ENCODE results near the gene TMEM97. TPM values are rescaled to one million over a fixed set of nuclear protein-coding genes. Genes with fewer than 3 reads are reported as not detected.
"Not testable (repeated sequence)": the region's sequence is repeated elsewhere in the genome, so short reads cannot be mapped to it uniquely, and the experiment has no call there.

Gene TMEM97
- polyA plus RNA-seq (ENCODE audit: insufficient read length in 3 of 3) = 10 to 100 TPM; 52.5 to 56.9 (median 56.3) TPM

DNA sequence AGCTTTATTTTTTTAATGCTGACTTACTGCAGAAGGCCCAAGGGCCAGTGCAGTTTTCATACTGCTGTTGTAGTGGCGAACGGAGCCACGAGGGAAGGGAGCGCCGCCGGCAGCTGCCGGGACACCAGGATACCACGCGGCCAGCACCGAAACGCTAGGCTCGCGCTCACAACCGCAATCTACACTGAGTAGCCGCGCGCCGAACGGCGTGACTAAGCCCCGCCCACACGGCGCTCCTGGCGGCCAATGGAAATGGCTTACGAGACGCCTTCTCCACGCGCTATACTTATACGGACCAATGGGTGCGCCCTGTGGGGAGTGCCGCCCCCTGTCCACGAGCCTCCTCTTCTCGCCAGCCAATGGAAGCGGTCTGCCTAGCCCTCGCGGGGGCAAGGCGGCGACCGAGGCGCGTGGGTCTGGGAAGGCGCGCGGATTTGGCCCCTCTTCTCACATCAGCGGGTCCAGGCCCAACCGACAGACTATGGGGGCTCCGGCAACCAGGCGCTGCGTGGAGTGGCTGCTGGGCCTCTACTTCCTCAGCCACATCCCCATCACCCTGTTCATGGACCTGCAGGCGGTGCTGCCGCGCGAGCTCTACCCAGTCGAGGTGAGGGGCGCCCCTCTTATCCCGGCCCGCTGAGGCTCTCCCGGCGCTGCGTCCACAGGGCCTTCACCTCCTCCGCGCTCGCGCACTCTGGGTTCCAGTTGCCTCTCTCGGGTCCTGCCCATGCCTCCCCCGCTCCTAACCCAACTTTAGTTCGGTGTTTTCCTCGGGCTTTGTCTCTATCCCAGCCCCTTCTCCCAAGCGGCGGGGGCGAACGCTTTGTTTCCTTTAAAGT lies at the start of gene TMEM97:
Gene TMEM97, plus strand, starts transcription at position 442 of the 839 bp plus-strand sequence. Its CDS starts 40 bp downstream, at position 482.
- DNase-seq (ENCODE audit: low read depth in 3 of 3, low spot score in 2 of 3) = peak; percentile 81 to 91 (median 87)

- DNase-seq (ENCODE audit: low read depth in 3 of 3, low spot score in 2 of 3) = no peak
Observed at GRCh38 chr17:28270055-28270454, 48.9 kb upstream of the TMEM97 start.

GRCh38 chr17:28270926-28271325 lies 48.1 kb upstream of the TMEM97 start:
- no peak for DNase-seq (ENCODE audit: low read depth in 3 of 3, low spot score in 2 of 3)

- DNase-seq (ENCODE audit: low read depth in 3 of 3, low spot score in 2 of 3) = no peak
Observed at GRCh38 chr17:28271431-28271830, 47.6 kb upstream of the TMEM97 start.

DNA sequence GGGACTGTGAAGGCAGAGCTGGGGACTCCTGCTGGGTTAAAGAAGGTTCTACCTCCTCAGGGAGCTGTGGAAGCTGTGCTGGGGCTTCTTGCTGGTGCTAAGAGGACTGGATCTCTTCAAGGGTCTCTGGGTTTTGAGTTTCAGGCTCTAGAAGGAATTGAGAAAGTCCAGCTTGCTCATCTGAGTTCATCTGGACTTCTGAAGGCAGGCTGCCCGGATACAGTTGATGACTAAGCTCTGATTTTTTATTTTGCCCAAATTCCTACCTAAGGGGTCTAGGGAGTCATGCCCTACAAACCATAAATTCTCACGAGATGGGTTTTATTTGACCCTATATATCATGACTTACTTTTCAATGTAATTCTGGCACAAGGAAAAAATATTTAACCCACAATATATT lies 46.8 kb upstream of the TMEM97 start:
- DNase-seq (ENCODE audit: low read depth in 3 of 3, low spot score in 2 of 3) = no peak

DNA sequence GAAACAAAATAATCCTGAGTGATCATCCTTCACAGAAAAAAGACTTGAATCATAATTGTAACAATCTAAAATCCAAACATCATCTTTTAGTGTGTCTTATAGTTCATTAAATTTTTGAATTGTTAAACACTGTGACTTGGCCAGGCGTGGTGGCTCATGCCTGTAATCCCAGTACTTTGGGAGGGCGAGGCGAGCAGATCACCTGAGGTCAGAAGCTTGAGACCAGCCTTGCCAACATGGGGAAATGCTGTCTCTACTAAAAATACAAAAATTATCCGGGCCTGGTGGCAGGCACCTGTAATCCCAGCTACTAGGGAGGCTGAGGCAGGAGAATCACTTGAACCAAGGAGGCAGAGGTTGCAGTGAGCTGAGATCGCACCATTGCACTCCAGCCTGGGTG lies 45.7 kb upstream of the TMEM97 start:
- not testable (repeated sequence) for DNase-seq (ENCODE audit: low read depth in 3 of 3, low spot score in 2 of 3)

DNA sequence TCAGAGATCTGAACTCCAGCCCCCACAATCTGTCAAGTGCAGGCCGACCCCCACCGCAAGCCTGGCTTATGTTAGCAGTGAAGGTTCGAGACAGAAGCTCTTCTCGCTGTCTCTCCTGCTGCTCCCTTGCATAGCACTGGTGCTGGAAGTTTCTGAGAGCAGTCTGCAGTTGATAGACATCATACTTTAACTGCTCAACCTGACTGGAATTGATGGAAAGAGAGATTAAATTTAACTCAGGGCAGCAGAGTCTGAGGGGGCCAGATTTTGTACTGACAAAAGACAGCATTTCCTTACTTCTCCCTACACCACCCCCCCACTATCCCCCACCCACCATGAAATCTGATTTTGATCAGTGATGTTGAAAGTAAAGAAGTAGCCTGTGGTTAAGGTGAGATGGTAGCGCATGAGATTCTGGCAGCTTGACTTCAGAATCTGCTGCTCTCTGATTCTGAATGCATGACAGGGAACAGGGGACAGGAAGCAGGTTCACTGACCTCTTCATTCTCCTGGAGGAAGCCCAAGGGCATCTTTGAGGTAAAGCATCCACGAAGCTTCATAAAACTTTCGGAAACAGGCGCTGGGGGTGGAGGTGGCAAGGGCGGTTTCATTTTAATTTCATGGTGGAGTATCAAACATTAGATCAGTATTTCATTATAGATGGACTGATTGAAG lies 44.3 kb upstream of the TMEM97 start:
- no peak for DNase-seq (ENCODE audit: low read depth in 3 of 3, low spot score in 2 of 3)

DNA sequence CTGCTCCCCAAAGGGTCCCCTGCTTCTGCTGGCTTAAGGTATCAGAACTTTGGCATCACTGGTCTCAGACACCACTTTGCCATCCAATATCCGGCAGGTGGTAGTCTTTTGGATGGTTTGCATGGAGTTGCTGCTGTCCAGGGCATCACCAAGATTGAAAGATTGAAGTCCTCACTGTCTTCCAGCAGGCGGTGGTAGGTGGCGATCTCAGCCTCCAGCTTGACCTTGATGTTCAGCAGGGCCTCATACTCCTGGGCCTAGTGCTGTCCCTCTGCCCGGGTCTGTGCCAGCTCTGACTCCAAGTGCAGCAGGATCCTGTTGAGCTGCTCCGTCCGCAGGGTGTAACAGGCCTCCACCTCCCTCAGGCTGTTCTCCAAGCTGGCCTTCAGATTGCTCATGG lies 43.0 kb upstream of the TMEM97 start:
- no peak for DNase-seq (ENCODE audit: low read depth in 3 of 3, low spot score in 2 of 3)

- DNase-seq (ENCODE audit: low read depth in 3 of 3, low spot score in 2 of 3) = no peak
Observed at GRCh38 chr17:28279411-28279810, 39.6 kb upstream of the TMEM97 start.

DNA sequence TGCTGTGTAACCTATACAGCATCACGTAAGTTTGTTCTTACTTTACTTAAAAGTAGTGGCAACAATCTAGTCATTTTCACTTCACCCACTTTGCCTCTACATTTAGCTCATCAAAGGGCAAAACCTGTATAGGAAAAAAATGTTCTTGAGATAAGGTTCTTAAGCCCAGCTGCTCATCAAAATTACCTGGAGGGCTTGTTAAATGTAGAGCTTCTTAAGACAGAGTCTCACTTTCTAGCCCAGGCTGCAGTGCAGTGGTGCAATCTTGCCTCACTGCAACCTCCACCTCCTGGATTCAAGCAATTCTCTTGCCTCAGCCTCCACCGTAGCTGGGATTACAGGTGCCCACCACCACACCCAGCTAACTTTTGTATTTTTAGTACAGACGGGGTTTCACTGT lies 38.2 kb upstream of the TMEM97 start:
- no peak for DNase-seq (ENCODE audit: low read depth in 3 of 3, low spot score in 2 of 3)

DNA sequence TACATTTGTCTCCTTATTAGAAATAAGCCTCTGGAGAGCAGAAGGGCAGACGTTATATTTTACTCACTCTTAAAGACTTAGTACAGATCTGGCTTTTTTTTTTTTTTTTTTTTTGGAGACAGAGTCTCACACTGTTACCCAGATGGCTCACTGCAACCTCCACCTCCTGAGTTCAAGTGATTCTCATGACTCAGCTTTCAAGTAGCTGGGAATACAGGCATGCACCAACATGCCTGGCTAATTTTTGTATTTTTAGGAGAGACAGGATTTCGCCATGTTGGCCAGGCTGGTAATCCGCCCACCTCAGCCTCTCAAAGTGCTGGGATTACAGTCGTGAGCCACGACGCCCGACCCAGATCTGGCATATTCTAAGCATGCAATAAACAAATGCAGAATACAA lies 36.4 kb upstream of the TMEM97 start:
- DNase-seq (ENCODE audit: low read depth in 3 of 3, low spot score in 2 of 3) = no peak

- DNase-seq (ENCODE audit: low read depth in 3 of 3, low spot score in 2 of 3) = no peak
Observed at GRCh38 chr17:28285965-28286364, 33.0 kb upstream of the TMEM97 start.

DNA sequence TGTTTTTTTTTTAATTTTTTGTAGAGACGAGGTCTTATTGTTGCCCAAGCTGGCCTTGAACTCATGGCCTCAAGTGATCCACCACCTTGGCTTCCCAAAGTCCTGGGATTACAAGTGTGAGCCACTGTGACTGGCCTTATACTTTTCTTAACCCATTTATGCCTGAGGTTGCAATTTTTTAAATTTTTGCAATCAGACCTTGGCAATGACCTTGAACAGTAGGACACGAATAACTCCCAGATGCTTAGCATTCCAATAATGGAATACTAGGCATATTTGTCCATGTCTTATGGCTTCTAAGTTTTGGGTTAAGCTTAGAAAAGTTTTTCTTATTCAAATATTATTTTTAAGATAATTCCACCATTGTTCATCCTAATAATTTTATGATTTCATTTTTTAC lies 28.3 kb upstream of the TMEM97 start:
- DNase-seq (ENCODE audit: low read depth in 3 of 3, low spot score in 2 of 3) = no peak

DNA sequence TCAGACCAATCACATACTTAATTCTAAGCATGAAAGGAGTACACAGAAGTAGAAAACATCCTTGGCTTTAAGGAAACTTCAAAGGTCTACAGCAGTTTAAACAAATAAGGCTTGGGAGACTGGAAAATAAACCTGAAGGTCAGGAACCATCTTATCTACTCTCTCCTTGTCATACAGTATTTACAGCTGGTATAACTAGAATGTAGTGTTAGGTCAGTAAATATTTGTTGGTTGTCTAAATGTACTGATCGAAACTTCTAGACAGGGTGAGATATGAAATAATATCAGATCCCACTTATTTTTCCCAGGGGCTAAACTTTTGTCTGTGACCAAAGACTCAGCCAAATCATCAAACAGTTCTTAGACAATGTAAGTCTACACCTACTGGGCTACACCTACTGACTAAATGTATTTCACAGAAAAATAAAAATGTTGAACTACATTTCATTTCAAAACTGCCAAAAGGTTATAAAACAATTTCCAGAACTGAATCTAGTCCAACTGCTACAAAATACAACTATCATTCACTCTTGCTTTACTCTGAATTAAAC lies 27.1 kb upstream of the TMEM97 start:
- DNase-seq (ENCODE audit: low read depth in 3 of 3, low spot score in 2 of 3) = no peak

DNA sequence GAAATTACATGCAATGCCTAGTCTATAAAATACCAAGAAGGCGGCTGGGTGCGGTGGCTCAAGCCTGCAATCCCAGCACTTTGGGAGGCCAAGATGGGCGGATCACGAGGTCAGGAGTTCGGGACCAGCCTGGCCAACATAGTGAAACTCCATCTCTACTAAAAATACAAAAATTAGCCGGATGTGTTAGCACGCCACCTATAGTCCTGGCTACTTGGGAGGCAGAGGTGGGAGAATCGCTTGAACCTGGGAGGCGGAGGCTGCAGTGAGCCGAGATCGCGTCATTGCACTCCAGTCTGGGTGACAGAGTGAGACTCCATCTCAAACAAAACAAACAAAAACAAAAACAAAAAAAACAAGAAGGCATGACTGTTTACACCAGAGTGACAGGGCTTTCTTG lies 26.1 kb upstream of the TMEM97 start:
- DNase-seq (ENCODE audit: low read depth in 3 of 3, low spot score in 2 of 3) = not testable (repeated sequence)

GRCh38 chr17:28293994-28294393 lies 25.0 kb upstream of the TMEM97 start:
- no peak for DNase-seq (ENCODE audit: low read depth in 3 of 3, low spot score in 2 of 3)

DNA sequence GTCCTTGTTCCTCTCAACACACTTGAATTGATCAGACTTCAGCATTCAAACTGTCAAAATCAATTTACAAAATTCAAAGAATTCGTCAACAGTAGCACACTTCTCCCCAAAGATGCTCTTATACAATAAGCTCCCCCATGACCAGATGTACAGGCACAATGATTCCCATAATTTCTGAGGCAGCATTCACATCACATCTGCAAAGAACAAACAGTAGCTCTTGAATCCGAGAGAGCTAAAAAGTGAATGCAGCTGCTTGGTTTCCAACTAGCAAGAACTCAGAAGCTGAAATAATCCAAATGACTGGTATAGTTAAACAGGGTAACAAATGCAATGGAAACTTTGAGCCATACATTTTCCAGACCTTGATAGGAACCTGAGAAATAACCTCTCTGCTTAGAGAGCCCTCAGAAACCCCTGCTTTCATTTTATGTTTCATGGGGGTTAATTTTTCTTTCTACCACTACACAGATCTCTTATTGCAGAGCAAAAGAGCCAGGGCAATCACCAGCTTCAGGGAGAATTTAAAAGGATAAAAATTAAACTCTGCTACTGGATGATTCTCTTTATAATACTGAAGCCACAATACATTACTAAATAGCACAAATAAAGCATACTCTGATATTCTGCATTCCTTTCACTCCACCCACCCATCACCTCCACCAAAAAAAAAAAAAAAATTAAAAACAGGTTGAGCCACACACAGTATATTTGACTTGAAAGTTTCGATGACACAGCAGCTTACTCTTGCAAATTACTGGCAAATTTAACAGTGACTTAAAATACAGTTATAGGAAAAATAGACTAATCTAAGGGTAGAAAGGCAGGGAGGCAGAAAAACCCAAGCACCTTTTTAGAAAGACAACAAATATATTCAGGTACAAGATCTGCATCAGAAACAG lies 23.1 kb upstream of the TMEM97 start:
- no peak for DNase-seq (ENCODE audit: low read depth in 3 of 3, low spot score in 2 of 3)

DNA sequence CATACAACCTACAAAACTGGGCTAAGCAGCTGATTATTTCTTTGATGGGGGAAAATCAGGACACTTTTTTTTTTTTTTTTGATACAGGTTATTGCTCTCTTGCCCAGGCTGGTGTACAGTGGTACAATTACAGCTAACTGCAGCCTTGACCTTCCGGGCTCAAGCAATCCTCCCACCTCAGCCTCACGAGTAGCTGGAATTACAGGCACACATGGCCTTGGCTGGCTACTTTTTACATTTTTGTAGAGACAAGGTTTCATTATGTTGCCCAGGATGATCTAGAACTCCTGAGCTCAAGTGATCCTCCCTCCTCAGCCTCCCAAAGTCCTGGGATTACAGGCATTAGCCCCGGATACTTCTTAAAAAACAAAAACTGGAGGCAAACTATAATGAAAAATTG lies 20.6 kb upstream of the TMEM97 start:
- DNase-seq (ENCODE audit: low read depth in 3 of 3, low spot score in 2 of 3) = no peak

GRCh38 chr17:28306954-28307401 lies 12.0 kb upstream of the TMEM97 start:
- no peak for DNase-seq (ENCODE audit: low read depth in 3 of 3, low spot score in 2 of 3)

DNA sequence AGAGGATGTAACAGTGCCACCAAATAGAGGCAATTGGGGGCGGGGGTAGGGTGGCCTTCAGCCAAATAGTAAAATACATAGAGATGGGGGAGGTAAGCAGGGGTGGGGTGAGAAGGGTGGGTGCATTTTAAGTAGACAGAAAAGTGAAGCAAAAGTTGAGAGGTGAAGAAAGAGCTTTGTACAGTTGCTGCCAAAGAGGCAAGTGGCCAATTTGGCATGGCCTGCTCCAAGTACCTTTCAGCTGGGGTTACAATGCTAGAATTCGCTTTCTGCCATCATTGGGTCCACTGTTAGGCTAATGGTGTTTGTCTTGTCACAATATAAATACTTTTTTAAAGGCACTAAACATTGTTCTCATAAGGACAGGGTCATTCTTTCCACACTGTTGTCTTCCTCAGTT lies 5.2 kb upstream of the TMEM97 start:
- no peak for DNase-seq (ENCODE audit: low read depth in 3 of 3, low spot score in 2 of 3)

Measured in right renal cortex interstitium (tissue), 3 donors.